GM12873 (cell line): Measurements from ENCODE around the gene PDE6D.

Source experiments
- CTCF ChIP-seq: IDR thresholded peaks from 2 replicates; pipeline ENCODE4 v1.5.1; 2012; ENCODE audit warnings: low read depth, mild to moderate bottlenecking, moderate library complexity, low read length, control low read depth; ENCODE audit not compliant: insufficient read depth; ENCODE audit errors: missing control alignments

The PDE6D gene

GRCh38 chr2:231713730-231714638 lies 67.1 kb downstream of the PDE6D start:
- TF ChIP-seq CTCF, result peak; percentile 98

DNA sequence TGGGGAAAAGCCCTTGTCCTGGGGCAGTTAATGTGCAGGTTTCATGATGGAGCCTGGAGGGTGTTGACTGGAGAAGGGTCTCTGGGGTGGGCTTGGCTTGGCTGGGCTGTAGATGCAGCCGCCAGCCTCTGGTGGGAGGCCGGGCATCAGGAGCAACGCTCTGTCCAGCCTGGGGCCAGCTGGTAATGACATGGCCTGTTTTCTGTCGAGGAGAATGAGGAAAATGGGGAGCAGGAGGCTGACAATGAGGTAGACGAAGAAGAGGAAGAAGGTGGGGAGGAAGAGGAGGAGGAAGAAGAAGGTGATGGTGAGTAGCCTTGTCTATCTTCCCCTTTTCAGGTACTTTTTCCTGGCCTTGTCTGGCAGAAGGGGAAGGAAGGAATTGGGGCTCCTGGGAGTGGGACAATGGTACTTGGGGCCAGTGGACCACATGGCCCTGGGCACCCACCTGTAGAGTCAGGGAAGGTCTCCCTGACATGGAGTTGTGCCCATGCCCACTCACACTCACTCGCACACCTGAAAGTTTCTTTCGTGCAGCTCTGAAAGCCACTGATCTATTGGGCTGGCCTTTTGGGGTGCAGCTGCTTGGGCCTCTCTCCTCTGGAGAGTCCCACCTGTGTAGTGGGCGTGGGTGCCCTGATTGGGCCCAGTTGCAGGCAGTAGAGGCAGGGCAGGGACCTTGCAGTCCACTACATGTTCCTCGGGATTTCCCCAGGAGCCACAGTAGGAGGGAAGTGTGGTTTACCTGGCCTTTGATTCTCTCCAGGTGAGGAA lies 69.2 kb downstream of the PDE6D start:
- TF ChIP-seq CTCF, result no peak

DNA sequence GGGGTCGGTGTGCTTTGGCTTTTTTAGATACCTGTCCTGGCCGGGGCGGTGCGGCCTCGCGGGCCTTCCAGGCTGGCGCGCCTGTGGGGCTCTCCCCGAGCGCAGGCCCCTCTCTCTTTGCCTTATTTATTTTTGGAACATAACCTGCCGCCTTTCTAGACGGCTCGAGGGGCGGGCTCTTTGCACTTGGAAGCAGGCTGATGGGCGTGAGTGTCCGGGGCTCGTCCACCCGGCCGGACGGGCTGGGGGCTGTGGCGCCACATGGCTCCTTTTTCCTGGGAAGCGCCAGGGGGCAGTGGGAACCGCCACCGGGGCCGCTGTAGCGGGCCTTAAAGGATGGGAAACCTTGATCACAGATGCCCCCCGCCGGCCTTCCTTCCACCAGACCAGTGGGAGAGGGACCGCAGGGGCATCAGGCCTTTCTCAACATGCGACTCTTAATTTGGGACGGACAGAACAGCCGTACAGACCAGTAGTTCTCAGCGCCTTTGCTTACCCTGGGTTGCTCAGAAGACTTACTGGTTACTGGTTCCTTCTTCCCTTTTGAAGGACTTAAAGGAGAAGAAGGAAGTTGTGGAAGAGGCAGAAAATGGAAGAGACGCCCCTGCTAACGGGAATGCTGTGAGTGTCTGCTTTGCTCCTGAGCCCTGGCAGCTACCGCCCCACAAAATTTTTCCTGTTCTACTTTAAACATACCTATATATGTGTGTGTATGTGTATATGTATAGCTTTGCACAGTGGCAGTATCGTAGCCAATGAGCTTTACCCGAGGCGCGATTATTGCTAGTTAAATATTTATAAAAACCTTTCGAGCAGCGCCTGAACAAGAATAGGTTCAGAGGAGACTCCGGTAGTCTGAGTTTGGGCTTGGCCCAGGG lies 70.0 kb downstream of the PDE6D start:
- no peak for TF ChIP-seq CTCF

- peak; percentile 83 for TF ChIP-seq CTCF
Observed at GRCh38 chr2:231709981-231710798, 70.9 kb downstream of the PDE6D start.

GRCh38 chr2:231709636-231709980 lies 71.5 kb downstream of the PDE6D start:
- no peak for TF ChIP-seq CTCF

GRCh38 chr2:231708773-231709635 lies 72.1 kb downstream of the PDE6D start:
- peak; percentile 16 for TF ChIP-seq CTCF
